Activated CD4-positive, alpha-beta T cell treated with anti-CD3 and anti-CD28 coated beads, Interleukin-10, Interleukin-2, amounts not matched to agents 100 ng/mL and 50 ng/mL, durations not matched to agents 16 hours and 8 hours (primary cell): ENCODE measurements around the gene ASB16.

Experiments
- DNase-seq: peaks from one replicate; pipeline ENCODE4 v3.0.0-alpha.2; 2020

ASB16 gene

DNA sequence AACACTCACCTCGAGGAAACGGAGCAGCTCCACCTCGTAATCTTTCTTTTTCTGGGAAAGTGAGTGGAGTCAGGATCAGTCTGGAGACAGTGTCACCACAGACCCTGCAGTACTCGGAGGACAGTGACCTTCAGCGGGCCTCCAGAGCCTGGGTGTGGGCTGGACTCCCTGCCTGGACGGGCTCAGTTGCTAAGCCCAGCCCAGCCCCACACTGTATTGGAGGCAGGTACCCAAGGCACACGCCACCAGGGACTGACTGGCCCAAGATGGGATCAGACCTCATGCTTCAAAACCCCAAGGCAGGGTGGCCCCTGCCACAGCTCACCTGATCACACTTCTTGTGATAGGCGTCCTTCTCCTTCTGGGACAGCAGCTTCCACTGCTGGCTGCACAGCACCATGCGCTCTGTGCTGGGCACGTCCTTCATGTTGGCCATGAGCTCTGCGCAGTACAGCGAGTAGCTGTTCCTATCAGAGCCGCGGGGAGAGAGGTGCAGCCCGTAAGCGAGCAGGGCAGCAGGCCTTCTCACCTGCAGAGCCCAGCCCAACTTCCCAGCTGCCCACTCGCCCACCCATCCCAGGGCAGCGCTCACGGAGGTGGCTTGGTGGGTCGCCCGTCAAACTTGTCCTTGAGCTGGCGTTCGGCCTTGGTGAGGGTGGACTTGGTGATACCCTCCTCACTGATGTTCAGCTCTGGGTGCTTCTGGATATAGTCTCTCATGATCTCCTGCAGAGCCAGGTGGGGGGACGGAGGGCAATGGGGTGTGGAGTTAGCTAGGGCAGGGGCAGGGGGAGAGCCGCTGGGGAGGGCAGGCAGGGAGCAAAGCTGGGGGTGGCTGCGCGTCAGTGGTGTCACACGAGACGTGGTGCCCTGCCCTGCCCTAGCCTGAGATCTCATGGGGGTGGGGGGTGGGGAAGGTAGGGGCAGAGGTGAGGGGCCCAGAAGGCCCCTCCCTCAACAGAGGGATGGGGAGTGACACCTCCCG, 41.1 kb downstream of the ASB16 start:
- DNase-seq, result no peak

GRCh38 chr17:44212507-44213402, 42.3 kb downstream of the ASB16 start:
- no peak for DNase-seq

DNA sequence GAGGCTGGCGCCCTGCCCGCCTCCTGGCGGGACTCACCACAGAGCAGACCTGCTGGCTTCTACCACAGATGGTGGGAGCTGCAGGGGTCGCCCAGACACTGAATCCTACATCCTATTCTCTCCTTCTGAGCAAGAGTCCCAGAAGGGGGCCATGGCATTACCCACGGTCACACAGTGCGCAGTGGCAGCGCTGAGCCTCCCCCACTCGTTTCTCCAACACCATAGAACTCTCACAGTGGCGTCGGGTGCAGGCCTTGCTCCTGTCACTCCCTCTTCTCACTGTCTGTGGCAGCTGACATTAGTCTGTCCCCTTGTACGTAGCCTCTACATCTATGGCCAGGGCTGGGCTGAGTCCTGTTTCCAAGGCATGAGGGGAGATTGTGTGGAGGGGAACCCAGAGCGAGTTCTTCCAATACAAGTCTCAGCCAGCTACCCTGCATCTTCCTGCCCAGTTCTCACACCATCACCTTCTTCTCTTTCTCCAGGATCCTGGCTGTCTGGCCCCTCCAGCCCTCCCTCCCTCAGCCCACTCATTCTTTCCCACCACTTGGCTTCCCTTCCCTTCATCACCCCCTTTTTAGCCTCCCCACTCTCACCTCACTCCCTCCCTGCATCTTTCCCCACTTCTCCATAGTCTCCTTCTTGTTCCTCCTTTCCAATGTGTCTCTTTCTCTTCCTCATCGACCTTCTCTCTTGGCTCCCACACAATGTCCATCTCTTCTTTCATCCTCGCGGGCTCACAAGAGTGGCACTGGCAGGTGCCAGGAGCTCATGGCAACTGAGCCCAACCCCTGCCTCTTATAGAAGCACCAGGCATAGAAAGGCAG, 43.1 kb downstream of the ASB16 start:
- no peak for DNase-seq

GRCh38 chr17:44214230-44214494, 43.7 kb downstream of the ASB16 start:
- DNase-seq, result no peak

GRCh38 chr17:44214896-44215295, 44.4 kb downstream of the ASB16 start:
- DNase-seq, result no peak

DNA sequence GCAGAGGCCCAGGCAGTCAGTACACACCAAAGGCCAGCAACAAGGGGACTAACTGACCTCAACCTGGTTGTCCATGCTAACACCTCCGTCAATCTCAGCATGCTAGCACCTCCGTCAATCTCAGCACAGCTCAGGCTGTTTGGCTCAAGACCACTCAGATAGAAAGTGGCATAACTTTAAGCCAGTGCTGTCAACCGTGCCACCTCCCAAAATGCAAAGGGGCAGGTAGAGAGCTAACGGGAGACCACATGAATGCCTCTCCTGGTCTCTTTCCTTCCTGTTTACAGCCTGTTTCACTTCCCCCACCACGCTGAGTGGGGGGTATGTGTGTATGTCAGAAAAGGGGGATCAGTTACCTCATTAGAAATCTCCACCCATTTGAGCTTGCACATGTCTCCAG, 45.7 kb downstream of the ASB16 start:
- DNase-seq, result peak; percentile 80

DNA sequence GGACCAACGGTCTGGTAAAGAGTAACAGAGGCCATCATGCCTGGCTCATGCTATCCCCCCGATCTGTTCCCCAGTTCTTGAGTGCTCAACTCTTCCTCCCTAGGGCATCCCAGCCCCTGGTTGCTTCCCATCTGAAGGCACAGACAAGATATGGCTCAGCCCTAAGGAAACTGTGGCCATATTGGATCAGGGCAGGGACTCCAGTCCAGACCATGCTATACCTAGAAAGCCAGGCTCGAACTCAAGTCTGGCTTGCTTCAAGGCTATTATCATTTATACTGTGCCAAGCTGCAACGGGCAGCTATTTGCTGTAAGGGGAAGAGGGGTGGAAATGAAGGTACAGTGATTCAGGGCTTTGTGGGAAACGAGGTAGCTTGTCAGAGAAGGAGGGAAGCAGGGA, 46.2 kb downstream of the ASB16 start:
- peak; percentile 65 for DNase-seq

DNA sequence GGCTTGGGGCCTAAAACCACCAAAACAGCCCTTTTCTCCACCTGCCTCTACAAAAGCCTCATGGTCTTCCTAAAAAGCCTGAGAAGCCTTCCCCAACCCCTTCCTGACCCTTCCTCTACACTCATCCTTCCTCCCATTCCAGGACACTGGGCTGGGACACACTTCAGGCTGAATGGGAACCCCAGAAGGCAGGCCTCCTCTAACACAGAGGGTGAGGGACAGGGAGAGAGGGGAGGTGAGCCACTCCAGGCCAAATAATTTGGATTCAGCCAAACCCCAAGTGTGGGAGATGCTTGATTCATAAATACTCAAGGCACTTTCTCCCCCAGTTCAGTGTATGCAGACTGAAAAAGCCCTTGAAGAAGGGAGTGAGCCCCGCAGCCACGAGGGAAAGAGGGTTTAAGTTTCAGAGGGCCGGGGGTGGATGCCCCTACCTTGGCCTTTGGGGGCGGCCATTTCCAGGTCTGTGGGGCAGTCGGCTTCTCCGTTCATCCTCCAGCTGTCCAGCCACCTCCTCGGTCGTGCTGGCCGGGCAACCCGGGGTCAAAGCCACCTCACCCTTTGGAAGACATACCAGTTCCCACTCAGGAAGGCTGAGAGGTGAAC, 47.3 kb downstream of the ASB16 start:
- DNase-seq, result no peak

GRCh38 chr17:44218344-44219107, 48.0 kb downstream of the ASB16 start:
- peak; percentile 93 for DNase-seq

- DNase-seq, result peak; percentile 79
Measured at GRCh38 chr17:44219108-44219615, 48.7 kb downstream of the ASB16 start.

- peak; percentile 69 for DNase-seq
Measured at GRCh38 chr17:44219616-44220212, 49.2 kb downstream of the ASB16 start, which contains the start of gene UBTF. UBTF (minus strand) TSS chr17:44219675; CDS start chr17:44218229, 1,446 bp downstream.

- peak; percentile 63 for DNase-seq
Measured at GRCh38 chr17:44220213-44221083, 49.9 kb downstream of the ASB16 start.

- peak; percentile 79 for DNase-seq
Measured at GRCh38 chr17:44221084-44221861, 50.8 kb downstream of the ASB16 start.

DNA sequence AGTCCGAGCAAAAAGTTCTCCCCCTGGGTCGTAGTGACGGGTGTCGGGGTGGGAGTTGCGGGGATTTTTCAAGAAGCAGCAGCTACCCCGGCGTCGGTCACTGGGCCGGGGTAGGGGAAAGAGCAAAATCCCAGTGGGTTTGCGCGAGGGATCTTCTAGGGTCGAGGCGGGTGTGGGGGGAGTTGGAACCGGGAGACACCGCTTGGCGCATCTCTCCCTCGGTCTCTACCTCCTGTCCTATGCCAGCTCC, 51.3 kb downstream of the ASB16 start:
- DNase-seq, result no peak

DNA sequence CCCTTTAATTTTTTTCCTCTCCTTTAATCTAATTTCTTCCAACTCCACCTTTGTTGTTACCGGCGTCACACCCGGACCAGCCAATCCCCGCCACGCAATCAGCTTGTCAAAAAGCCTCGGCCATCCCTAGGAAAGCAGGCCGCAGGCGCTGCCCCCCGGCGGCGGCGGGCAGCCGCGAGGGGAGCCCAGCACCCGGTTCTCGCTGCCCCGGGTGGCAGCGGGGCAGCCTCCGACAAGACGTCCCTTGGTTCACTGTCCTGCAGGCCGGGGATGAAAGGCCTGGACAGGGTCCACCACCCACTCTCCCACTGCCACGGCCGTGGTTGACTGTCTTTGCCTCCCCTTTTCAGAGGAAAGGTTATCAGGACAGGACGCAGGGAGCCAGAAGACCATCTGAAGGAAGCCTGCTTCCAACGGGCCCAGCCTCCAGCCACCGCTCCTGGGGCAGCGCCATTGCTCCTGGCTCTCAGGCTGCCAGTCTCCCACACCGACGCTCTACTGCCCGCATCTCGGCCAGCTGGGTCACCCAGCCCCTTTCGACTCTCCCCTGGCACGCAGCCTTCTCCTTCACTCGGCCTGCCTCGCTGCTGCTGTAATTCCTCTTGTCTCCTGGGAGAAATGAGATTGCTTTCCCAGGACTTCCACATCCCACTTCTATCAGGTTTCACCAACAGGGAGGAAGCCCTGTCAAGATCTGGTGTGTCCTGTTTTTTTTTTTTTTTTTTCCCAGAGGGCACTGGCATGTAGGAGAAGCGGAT, 51.8 kb downstream of the ASB16 start:
- peak; percentile 68 for DNase-seq

DNA sequence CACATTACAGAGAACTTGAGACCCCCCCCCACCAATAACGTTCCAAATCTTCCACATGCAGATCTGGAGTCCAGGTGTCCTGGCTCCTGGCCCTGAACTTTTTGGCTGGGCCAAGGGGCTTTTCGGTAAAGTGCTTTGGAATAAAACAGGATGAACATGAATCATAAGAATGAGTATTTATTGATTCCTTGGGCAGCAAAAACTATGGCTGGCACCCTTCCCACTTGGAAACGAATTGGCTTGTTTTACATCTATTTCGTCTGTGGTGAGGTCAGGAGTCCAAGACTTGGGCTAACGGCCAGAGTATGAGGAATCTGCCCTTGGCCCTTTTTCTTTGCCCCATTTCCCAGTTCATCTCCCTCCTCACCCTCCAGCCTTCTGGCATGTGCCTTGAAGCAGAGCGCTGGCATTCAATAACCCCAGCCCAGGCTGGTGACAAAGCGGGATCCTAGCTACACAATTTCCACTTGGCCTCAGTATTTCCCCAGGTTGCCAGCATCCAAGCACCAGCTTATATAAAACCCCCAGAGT, 53.1 kb downstream of the ASB16 start:
- DNase-seq, result no peak
